BJ (cell line): Measurements from ENCODE around the gene PAK3. TPM values are rescaled to one million over a fixed set of nuclear protein-coding genes. Genes with fewer than 3 reads are reported as not detected.
A peak's percentile ranks its signal among the peaks of the same experiment; 100 is the strongest.

Source experiments
- CTCF ChIA-PET: fragments of 350-600 bp; formaldehyde crosslinking; extraction: SDS; loops from one replicate; lab custom pipeline; 2021; ENCODE audit warnings: antibody characterized with exemption, inconsistent platforms; lab: Yijun Ruan, JAX
- POLR2A ChIA-PET: fragments of 300-600 bp; sonication (Branson Sonifier 250); formaldehyde crosslinking; extraction: SDS; loops from one replicate; lab custom pipeline; 2021; ENCODE audit warnings: antibody characterized with exemption; lab: Charles Lee
- DNase-seq: peaks from one replicate; pipeline ENCODE4 v3.0.0-alpha.2; 2011; ENCODE audit warnings: low read depth
- H3K27me3 ChIP-seq: 2 replicates; pipeline ENCODE4 v1.6.0; 2011; ENCODE audit warnings: low read length; ENCODE audit not compliant: control insufficient read depth, insufficient read depth
- H3K36me3 ChIP-seq: 2 replicates; pipeline ENCODE4 v1.5.1; 2011; ENCODE audit warnings: low read length; ENCODE audit not compliant: control insufficient read depth, insufficient read depth
- H3K4me3 ChIP-seq: 2 replicates; pipeline ENCODE4 v1.5.1; 2011; ENCODE audit warnings: low read depth, mild to moderate bottlenecking, control low read depth, low read length
- polyA minus RNA-seq: library from RNA; depleted of rRNA, polyadenylated mRNA; stranded (reverse); fragments of >200 nt; gene quantifications from 2 replicates; pipeline ENCODE4 v1.2.3, GENCODE V29; 2011; rRNA and poly(A)+ RNA removed
- polyA plus RNA-seq: library from polyadenylated mRNA; depleted of rRNA; stranded (reverse); fragments of >200 nt; gene quantifications from 2 replicates; pipeline ENCODE4 v1.2.3, GENCODE V29; 2011; rRNA removed
- TF ChIP-seq, protein P1 (sequence below): IDR thresholded peaks from 2 replicates; pipeline ENCODE4 v1.5.1; 2011; ENCODE audit warnings: low read depth, mild to moderate bottlenecking, control low read depth, inconsistent platforms, low read length, moderate library complexity; ENCODE audit not compliant: insufficient read depth

The PAK3 gene
- polyA plus RNA-seq (0.16 TPM in 2 replicates), polyA minus RNA-seq (0.14 TPM in 1 of 2 replicates, not detected in the other)

DNA sequence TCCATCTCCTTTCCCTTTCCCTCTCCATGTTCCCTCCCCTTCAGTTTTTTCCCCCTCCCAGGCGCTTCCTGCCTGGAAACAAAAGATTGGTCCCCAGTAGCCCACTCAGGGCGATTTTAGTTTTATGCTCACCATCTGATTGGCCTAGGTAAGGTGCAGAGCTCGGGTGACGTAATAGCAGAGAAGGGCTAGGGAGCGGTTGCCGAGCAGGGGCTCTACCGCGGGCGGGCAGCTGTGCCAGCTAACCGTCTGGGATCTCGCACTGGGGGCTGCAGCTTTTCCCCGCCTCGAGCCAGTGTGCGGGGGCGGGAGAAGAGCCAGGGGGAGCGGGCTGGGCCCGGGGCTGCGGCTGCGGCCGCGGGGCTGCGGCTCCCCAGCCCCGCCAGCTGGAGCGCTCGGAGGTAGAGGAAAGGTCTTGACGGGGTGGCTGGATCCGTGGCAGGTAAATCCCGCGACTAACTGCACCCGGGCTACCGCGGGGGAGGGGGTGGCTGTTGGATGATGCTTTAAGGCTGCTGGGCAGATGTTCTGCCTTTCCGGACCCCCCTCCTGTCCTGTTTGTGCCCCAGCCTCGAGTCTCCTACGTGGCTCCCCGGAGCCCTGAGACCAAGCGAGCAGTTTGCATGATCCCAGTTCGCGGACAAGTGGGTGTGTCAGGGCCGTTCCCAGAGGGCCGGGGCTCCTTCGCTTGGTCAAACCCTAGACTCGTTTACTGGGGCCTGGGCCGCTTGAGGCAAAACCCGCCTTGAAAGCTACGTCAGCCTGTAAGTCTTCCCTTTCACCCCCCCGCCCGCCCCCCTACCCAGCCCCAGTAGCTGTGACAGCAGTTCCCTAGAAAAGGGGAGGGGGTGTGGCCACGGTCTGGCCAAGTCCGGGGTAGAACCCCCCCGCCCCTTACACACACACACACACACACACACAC, at the start of gene PAK3:
Gene PAK3, plus strand, starts transcription at position 218 of the 922 bp plus-strand sequence. CDS start 26,913 bp downstream, outside the sequence.
- H3K27me3 ChIP-seq = no peaks in the 10 kb centered on the region

DNA sequence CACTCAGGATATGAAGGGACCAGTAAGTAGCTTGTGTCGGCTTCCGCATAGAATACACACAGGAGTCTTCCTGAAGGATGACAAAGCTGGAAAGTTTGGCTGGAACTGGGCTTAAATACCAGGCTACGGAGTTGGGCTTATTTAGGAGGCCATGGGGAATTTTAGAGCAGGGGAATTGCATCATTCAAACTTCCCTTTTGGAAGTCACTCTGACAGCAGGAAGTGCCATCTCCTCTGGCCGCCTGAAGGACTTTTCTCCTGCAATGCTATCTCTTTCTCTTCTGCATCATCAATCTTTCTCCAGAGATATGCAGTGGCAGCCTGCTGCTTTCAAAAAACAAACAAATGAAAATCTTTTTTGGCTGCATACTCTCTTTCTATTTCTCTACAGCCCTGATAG, 48.4 kb upstream of the PAK3 start:
- CTCF ChIA-PET = no interaction called here
- TF ChIP-seq, protein P1, sequence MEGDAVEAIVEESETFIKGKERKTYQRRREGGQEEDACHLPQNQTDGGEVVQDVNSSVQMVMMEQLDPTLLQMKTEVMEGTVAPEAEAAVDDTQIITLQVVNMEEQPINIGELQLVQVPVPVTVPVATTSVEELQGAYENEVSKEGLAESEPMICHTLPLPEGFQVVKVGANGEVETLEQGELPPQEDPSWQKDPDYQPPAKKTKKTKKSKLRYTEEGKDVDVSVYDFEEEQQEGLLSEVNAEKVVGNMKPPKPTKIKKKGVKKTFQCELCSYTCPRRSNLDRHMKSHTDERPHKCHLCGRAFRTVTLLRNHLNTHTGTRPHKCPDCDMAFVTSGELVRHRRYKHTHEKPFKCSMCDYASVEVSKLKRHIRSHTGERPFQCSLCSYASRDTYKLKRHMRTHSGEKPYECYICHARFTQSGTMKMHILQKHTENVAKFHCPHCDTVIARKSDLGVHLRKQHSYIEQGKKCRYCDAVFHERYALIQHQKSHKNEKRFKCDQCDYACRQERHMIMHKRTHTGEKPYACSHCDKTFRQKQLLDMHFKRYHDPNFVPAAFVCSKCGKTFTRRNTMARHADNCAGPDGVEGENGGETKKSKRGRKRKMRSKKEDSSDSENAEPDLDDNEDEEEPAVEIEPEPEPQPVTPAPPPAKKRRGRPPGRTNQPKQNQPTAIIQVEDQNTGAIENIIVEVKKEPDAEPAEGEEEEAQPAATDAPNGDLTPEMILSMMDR = no peak
- Histone ChIP-seq H3K4me3 (no peak overlapping the region), H3K36me3 (no peaks in the 10 kb centered on the region), H3K27me3 (no peaks in the 10 kb centered on the region)
- DNase-seq = no peak
- POLR2A ChIA-PET = no interaction called here

More for the DNA sequence above, at the start of gene PAK3:
- ChIA-PET CTCF (interaction anchor here (0.9 kb wide), 1 partner anchor 12 kb away, joined by 3 read pairs; no protein-coding TSS in a partner anchor), POLR2A (no interaction called here)
- no peak for DNase-seq
- Histone ChIP-seq H3K36me3 (no peaks in the 10 kb centered on the region), H3K4me3 (peak within 1 kb of the TSS; percentile 42)
- TF ChIP-seq, protein P1 = no peak

DNA sequence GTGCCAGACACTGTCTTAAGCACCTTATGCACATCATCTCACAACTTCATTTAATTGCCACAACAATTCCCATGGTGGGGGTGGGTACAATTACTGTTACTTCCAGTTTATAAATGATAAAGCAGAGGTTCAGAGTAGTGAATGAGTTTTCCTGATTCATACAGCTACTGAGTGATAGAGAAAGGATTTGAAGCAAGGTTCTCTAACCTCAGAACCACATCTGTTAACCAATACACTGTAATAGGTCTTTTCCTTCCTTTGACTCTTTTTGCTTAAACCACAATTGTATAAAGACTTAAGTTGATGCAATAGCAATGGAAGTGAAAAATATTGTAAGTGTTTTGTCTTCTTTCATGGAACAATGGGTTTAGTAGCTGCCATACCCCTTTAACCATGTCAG, 43.5 kb upstream of the PAK3 start:
- Histone ChIP-seq H3K36me3 (no peaks in the 10 kb centered on the region), H3K27me3 (no peaks in the 10 kb centered on the region), H3K4me3 (no peak overlapping the region)
- CTCF ChIA-PET = no interaction called here
- TF ChIP-seq, protein P1 = no peak
- POLR2A ChIA-PET = no interaction called here
- DNase-seq = no peak

DNA sequence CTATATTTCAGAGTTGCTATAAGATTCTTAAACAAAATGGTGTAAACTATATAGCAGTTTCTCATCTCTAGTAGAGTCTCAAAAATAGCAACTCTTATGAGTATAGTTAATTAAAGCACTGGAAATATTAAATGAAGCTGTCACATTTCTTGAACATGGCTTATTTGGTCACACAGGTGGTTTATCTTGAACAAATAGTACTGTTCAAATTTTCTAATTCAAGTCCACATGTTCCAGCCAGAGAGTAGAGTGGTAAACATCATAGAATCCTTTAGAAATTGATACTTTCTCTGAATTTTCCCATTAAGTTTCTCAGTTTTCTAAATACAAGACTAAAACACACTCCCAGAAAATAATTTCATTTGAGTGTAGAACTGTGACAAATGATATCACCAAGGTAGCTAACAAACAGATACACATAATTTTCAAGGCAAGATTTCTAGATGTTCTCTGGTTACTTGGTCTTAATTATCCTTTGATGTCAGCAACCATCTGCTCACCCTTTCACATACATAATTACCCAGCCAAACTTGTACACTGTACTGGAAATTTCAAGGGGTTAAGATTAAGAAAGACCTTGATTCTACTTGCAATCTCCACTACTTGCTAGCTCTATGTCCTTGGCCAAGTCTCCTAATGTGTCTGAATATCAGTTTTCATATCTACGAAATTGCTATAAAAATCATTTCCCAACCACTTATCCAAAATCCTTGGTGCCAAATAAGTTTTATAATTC, 24.3 kb upstream of the PAK3 start:
- DNase-seq = no peak
- ChIA-PET POLR2A (no interaction called here), CTCF (no interaction called here)
- Histone ChIP-seq H3K36me3 (no peaks in the 10 kb centered on the region), H3K4me3 (no peak overlapping the region), H3K27me3 (no peaks in the 10 kb centered on the region)
- TF ChIP-seq, protein P1 = no peak

DNA sequence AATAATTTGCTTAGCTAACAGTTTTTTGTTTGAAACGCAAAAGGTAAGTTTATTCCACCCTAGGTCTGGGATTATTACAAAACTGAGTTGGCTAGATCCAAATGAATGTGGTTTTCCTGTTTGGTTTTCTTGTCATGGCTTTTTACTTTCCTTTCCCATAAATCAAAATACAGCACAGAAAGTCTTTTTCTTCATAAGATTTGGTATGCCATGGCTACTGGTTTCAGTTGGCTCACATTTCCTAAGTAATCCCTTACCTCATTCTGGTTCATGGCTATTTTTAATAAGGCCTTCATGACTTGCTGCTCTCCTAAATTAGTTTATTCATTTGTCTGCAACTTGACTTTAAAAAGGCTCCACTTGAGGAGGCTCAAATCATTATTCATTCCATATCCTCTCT, 12.9 kb upstream of the PAK3 start:
- POLR2A ChIA-PET = no interaction called here
- Histone ChIP-seq H3K4me3 (no peak overlapping the region), H3K36me3 (no peaks in the 10 kb centered on the region), H3K27me3 (no peaks in the 10 kb centered on the region)
- CTCF ChIA-PET = no interaction called here
- no peak for DNase-seq
- TF ChIP-seq, protein P1 = no peak
